ENCODE measurements around the gene PHLDB3. TPM values are rescaled to one million over a fixed set of nuclear protein-coding genes. Genes with fewer than 3 reads are reported as not detected.

Gene PHLDB3
- total RNA-seq, 4 donors from 2014 or later, result 2.0 to 8.7 (median 3.9) TPM

- TF ChIP-seq CTCF (IDR thresholded peaks at IDR 0.05), result no peak
- DNase-seq (ENCODE audit: low spot score), result no peak
- no peak for ATAC-seq (ENCODE audit: low FRiP score)
Observed at GRCh38 chr19:43495082-43495481, 9.5 kb downstream of the PHLDB3 start.

GRCh38 chr19:43490759-43491158, 13.8 kb downstream of the PHLDB3 start:
- TF ChIP-seq CTCF (IDR thresholded peaks at IDR 0.05), result no peak
- no peak for ATAC-seq (ENCODE audit: low FRiP score)
- DNase-seq (ENCODE audit: low spot score), result no peak

- TF ChIP-seq CTCF (IDR thresholded peaks at IDR 0.05), result no peak
- no peak for DNase-seq (ENCODE audit: low spot score)
- ATAC-seq (ENCODE audit: low FRiP score), result no peak
Observed at GRCh38 chr19:43489979-43490599, 14.5 kb downstream of the PHLDB3 start.

GRCh38 chr19:43489310-43489709, 15.2 kb downstream of the PHLDB3 start:
- DNase-seq (ENCODE audit: low spot score), result no peak
- ATAC-seq (ENCODE audit: low FRiP score), result no peak
- no peak for TF ChIP-seq CTCF (IDR thresholded peaks at IDR 0.05)

GRCh38 chr19:43488179-43488578, 16.4 kb downstream of the PHLDB3 start:
- DNase-seq (ENCODE audit: low spot score) (no peak), ATAC-seq (ENCODE audit: low FRiP score) (no peak)
- no peak for TF ChIP-seq CTCF (IDR thresholded peaks at IDR 0.05)

- DNase-seq (ENCODE audit: low spot score) (no peak), ATAC-seq (ENCODE audit: low FRiP score) (no peak)
- no peak for TF ChIP-seq CTCF (IDR thresholded peaks at IDR 0.05)
Observed at GRCh38 chr19:43486412-43486811, 18.1 kb downstream of the PHLDB3 start.

GRCh38 chr19:43485951-43486350, 18.6 kb downstream of the PHLDB3 start:
- TF ChIP-seq CTCF (IDR thresholded peaks at IDR 0.05), result no peak
- DNase-seq (ENCODE audit: low spot score), result no peak
- no peak for ATAC-seq (ENCODE audit: low FRiP score)
